ENCODE data around the gene B3GALNT2. TPM values are rescaled to one million over a fixed set of nuclear protein-coding genes. Genes with fewer than 3 reads are reported as not detected.

Gene B3GALNT2
- total RNA-seq, 1 donor, result 34.7 TPM

DNA sequence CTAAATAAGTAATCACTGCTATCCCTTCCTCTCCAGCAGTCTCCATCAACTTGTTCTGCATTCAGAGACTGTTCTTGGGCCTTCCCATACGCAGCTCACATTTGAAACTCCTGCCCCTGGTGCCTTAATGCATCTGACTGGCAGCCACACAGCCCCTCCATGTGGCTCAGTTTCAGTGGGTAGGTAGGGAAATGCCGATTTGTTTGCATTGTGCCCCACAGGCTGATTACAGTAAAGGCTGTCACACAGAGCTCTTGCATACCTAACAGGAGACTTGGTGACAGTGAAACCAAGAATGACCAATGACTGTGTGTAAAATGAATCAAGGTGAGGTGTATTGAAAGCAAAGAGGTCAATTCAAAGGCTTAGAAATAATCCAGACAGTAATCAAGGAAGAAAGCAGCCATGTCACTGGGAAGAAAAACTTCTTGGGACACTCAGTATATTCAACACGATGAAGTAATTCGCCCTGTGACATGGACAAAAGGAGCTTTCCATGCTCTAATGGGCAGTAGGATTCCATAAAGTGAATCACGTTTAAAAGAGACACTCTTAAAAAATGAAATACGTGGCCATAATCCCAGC is 12.7 kb upstream of the B3GALNT2 start:
- Histone ChIP-seq H2AFZ (ENCODE audit: low read length) (no peak overlapping the region), H4K20me1 (ENCODE audit: insufficient read depth, low read length) (no peaks in the 10 kb centered on the region), H3K4me1 (ENCODE audit: insufficient read depth, low read length) (no peaks in the 10 kb centered on the region), H3K9me3 (ENCODE audit: low read depth, low read length) (no peaks in the 10 kb centered on the region), H3K4me3 (ENCODE audit: insufficient read depth, low read length) (no peak overlapping the region), H3K4me2 (ENCODE audit: insufficient read depth, low read length) (no peak overlapping the region), H3K27ac (ENCODE audit: low read depth, low read length) (no peak overlapping the region), H3K36me3 (ENCODE audit: insufficient read depth, low read length) (no peaks in the 10 kb centered on the region), H3K27me3 (ENCODE audit: insufficient read depth, low read length) (no peaks in the 10 kb centered on the region), H3K79me2 (ENCODE audit: insufficient read depth, low read length) (no peaks in the 10 kb centered on the region)
- TF ChIP-seq, protein P1, sequence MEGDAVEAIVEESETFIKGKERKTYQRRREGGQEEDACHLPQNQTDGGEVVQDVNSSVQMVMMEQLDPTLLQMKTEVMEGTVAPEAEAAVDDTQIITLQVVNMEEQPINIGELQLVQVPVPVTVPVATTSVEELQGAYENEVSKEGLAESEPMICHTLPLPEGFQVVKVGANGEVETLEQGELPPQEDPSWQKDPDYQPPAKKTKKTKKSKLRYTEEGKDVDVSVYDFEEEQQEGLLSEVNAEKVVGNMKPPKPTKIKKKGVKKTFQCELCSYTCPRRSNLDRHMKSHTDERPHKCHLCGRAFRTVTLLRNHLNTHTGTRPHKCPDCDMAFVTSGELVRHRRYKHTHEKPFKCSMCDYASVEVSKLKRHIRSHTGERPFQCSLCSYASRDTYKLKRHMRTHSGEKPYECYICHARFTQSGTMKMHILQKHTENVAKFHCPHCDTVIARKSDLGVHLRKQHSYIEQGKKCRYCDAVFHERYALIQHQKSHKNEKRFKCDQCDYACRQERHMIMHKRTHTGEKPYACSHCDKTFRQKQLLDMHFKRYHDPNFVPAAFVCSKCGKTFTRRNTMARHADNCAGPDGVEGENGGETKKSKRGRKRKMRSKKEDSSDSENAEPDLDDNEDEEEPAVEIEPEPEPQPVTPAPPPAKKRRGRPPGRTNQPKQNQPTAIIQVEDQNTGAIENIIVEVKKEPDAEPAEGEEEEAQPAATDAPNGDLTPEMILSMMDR (IDR thresholded peaks at IDR 0.05; ENCODE audit: extremely low read depth, low read depth, low read length), result no peak
- DNase-seq (ENCODE audit: insufficient read length, low spot score, missing footprints), result no peak

GRCh38 chr1:235515844-235516512 is 11.7 kb upstream of the B3GALNT2 start:
- Histone ChIP-seq H3K27me3 (ENCODE audit: insufficient read depth, low read length) (no peaks in the 10 kb centered on the region), H4K20me1 (ENCODE audit: insufficient read depth, low read length) (no peaks in the 10 kb centered on the region), H3K4me1 (ENCODE audit: insufficient read depth, low read length) (no peaks in the 10 kb centered on the region), H3K27ac (ENCODE audit: low read depth, low read length) (no peak overlapping the region), H2AFZ (ENCODE audit: low read length) (no peak overlapping the region), H3K9me3 (ENCODE audit: low read depth, low read length) (no peaks in the 10 kb centered on the region), H3K4me2 (ENCODE audit: insufficient read depth, low read length) (no peak overlapping the region), H3K4me3 (ENCODE audit: insufficient read depth, low read length) (no peak overlapping the region), H3K36me3 (ENCODE audit: insufficient read depth, low read length) (no peaks in the 10 kb centered on the region), H3K79me2 (ENCODE audit: insufficient read depth, low read length) (no peaks in the 10 kb centered on the region)
- DNase-seq (ENCODE audit: insufficient read length, low spot score, missing footprints), result no peak
- TF ChIP-seq, protein P1 (IDR thresholded peaks at IDR 0.05; ENCODE audit: extremely low read depth, low read depth, low read length), result no peak

DNA sequence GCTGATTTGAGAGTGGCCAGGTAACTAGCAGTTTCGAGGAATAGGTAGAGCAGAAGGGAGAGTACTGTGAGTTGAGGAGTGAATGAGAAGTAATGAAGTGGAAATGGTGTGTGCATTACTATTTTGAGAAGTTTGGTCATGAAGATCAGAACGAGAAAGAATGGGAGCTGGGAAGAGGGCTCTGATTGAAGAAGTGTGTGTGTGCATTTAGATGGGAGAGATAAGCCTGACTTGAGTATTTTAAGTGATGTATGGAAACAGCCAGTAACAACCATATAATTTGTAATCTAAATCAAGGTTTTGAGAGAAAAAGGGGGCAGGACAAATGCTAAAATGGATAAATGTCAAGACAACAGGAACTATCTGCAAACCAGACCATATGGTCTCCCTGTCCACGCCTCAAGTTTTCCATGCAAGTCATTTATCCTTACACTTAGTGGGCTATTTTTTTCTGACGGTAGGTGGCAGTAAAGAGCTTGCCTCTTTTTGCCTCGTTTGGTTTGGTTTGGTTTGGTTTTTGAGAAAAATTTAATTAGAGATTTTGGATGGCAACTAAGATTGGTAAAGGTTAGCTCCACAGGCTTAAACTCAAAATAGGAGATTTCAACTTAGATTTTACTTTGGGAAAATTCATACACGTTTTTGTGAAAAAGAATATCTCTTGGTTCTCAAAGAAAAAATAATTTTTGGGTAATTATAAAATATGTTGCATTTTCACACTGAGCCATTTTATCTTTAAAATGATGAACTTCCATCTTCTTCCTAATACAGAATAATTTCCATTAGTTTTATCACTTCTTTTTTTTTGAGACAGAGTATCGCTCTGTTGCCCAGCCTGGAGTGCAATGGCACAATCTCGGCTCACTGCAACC is 9.5 kb upstream of the B3GALNT2 start:
- Histone ChIP-seq H3K79me2 (ENCODE audit: insufficient read depth, low read length) (no peaks in the 10 kb centered on the region), H3K9me3 (ENCODE audit: low read depth, low read length) (no peaks in the 10 kb centered on the region), H4K20me1 (ENCODE audit: insufficient read depth, low read length) (no peaks in the 10 kb centered on the region), H3K36me3 (ENCODE audit: insufficient read depth, low read length) (no peaks in the 10 kb centered on the region), H2AFZ (ENCODE audit: low read length) (no peak overlapping the region), H3K4me1 (ENCODE audit: insufficient read depth, low read length) (no peaks in the 10 kb centered on the region), H3K4me3 (ENCODE audit: insufficient read depth, low read length) (no peak overlapping the region), H3K4me2 (ENCODE audit: insufficient read depth, low read length) (no peak overlapping the region), H3K27me3 (ENCODE audit: insufficient read depth, low read length) (no peaks in the 10 kb centered on the region), H3K27ac (ENCODE audit: low read depth, low read length) (no peak overlapping the region)
- TF ChIP-seq, protein P1 (IDR thresholded peaks at IDR 0.05; ENCODE audit: extremely low read depth, low read depth, low read length), result peak; percentile 91
- no peak for DNase-seq (ENCODE audit: insufficient read length, low spot score, missing footprints)
